Mammary epithelial cell (primary cell): ENCODE data around the gene SHISAL2A.

Experiments used
- EZH2 ChIP-seq: IDR thresholded peaks from 2 replicates; pipeline ENCODE4 v1.6.1; 2012; ENCODE audit warnings: low read length, inconsistent platforms, borderline replicate concordance
- TF ChIP-seq, protein P1 (sequence below), 2 donors: IDR thresholded peaks in 1 of 2; conservative IDR thresholded peaks in 1 of 2; 2 replicates each; pipeline ENCODE4 v1.5.1; 2011 to 2012; ENCODE audit warnings: inconsistent platforms in 2 of 2, low read length in 2 of 2, mild to moderate bottlenecking in 2 of 2, control low read depth in 1 of 2, low read depth in 1 of 2; ENCODE audit not compliant: insufficient read depth in 1 of 2; ENCODE audit errors: extremely low read depth in 1 of 2

DNA sequence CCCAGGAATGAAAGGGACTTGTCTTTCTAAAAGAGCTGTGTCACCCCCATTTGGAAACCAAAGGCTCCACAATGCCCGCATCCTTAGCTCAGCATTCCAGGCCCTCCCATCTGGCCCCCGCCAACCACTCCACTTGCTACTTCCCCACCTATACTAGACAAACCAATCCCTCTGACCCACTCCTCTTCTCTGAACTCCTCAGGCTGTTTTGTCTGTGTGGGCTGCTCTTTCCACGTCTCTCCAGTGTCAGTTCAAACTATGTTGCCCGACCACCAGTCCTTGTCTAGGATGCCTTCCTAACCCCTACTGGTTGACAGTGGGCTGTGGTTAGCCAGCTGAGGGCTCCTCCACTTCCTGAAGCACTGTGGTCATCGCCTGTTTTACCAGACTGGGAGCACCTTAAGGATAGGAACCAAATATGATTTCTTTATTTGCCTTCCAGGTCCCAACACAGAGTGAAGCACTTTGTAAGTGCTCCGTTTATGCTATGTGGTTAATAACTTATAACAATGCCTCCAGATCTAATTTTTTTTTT, 73.2 kb downstream of the SHISAL2A start:
- TF ChIP-seq, protein P1, sequence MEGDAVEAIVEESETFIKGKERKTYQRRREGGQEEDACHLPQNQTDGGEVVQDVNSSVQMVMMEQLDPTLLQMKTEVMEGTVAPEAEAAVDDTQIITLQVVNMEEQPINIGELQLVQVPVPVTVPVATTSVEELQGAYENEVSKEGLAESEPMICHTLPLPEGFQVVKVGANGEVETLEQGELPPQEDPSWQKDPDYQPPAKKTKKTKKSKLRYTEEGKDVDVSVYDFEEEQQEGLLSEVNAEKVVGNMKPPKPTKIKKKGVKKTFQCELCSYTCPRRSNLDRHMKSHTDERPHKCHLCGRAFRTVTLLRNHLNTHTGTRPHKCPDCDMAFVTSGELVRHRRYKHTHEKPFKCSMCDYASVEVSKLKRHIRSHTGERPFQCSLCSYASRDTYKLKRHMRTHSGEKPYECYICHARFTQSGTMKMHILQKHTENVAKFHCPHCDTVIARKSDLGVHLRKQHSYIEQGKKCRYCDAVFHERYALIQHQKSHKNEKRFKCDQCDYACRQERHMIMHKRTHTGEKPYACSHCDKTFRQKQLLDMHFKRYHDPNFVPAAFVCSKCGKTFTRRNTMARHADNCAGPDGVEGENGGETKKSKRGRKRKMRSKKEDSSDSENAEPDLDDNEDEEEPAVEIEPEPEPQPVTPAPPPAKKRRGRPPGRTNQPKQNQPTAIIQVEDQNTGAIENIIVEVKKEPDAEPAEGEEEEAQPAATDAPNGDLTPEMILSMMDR (conservative IDR thresholded peaks at IDR 0.05 in 1 of 2, IDR thresholded peaks at IDR 0.05 in 1 of 2; ENCODE audit: extremely low read depth in 1 of 2, insufficient read depth in 1 of 2, low read depth in 1 of 2, low read length in 2 of 2), result no peak
- no peak for TF ChIP-seq EZH2
